ENCODE results near the gene SLC1A2.

SLC1A2 gene

DNA sequence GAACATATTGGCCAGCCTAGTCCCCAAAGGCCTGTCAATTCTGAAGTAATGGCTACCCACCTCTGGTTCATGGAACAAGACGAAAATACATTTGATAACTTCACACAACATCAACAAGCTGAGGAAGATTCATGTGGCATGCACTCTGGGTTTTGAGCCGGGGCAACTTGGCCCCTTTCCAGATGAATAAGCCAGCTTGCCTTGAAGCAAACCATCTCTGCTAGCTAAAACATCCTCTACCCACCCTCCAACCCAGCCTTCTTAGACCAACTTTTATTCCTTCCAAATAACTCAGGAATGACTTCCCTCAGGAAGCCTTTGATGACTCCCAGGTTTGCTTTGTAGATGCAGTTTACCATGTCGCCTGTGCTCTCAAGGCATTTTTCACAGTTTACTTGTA is 94.4 kb downstream of the SLC1A2 start:
- DNase-seq (ENCODE audit: low spot score) = no peak

DNA sequence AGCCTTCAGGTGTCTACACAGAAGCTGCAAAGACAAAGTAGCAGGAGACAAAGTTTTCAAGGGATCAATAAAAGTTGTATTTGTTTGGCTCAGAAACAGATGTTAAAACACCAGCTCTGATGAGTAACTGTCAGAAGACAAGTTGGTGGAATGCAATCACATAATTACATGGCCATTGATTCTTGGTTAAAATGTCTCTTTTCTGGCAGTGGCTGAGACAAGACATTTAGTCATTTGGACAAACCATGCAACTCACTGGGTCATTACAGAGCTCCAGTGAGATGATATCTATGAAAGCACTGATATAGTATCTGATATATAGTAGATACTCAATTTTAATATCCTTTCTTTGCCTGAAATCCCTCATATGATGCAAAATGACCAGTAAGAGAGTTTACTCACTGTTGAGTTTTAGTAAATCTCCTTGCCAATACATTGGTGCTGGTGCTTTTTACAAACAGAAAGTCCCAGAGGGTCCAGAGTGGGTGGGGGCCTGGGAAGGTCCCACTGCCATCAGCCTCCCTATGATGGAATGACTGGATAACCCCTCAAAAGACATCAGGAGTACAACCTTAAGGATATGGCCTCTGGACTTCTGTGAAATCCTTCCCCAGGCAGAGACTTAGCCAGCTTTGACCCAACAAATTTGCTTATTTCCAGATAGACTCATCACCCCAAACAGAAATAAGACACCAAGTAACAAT is 95.0 kb downstream of the SLC1A2 start:
- no peak for DNase-seq (ENCODE audit: low spot score)

DNA sequence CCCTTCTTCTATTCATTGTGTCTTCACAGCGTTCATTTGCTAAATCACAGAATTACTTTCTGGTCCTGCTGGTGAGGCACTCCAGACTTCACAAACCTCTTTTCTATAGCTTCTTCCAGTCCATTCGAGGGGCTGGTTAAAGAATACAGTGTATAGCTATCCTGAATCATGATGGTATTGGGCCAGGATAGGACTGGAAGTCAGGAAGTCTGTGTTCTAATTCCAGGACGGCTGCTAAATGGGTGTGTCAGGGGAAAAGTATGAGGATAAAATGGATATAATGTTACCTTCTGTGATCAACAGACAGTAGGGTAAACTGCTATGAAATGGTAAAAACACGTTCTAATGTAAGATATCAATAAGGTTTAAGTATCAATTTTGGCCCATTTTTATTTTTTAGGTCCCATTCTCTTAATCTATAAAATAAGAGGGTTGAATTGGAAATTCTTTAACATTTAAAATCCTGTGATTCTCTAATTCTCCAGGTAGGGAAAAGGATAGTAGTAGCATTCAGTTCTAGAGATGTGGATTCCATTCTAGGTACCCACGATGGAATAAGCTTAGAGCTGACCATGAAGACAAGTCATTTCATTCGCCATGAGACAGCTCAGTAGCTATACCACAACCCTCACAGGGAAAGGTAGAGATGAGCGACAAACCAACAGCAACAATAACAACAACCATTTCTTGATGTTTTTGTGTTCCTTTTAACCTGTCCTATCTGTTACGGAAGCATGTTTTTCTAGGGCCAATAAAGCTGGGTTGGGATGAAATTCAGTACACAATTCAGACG is 96.1 kb downstream of the SLC1A2 start:
- no peak for DNase-seq (ENCODE audit: low spot score)

DNA sequence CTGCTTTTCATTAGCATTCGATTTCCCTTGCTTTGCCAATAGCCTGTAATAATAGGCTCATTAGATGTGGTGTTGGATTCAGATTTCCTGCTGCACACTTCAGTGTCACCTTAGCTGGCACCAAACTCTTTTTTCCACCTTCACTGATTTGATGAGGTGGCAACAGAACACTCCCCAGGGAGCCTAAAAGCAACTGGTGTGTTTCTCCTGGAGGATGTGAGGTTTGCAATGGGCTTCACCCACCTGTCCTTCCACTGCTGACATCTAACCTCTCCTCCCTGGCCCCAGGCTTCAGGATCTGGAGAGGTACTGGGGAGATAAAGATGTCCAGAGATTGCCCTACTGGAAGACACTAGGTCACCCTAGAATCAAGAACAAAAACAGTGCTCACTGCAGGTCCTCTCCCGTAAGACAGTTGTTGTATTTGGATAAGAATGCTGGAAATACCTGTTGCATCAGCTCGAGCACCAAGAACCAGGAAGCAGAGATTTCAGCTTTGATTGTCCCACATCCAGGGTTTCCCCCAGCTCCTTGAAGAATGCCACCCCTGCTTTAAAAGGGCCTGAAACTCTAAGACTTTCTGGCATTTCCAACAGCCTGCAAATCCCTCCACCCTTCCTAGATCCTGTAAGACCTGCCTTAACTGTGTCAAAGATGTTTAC is 96.9 kb downstream of the SLC1A2 start:
- DNase-seq (ENCODE audit: low spot score) = no peak

DNA sequence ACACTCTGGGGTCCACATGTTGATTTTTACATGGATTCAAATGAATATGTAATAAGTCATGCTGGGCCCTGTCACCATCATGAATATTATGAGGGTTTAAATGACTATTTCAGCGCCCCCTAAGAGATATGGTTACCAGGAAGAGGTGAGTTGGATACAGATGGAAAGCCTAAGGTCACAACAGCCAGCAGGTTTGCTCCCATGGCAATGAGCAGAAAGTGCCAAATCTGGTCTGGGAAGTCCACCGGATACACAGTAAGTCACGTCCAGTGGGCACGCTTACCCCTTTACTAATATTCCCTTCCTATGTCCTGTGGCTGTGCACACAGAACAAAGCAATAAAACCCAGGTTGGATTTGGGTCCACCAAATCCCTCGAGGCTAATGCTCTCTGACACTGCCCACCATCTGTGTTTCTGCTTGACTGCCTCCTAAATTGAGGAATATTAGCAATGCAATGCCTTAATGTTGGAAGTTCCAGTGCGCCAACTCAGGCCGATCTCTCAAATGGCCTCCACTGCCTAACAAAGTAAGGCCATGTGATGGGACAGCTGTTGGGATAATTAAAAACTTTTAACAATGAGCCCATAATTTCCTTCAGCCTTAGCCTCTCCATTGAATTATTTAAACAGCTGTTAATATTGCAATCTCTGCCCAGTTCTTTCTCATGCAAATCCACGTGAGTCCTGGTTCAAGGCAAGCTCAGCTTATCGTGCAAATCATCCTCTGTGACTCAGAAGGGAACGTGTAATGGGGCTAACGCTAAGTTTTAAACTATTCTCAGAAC is 97.6 kb downstream of the SLC1A2 start:
- no peak for DNase-seq (ENCODE audit: low spot score)

DNA sequence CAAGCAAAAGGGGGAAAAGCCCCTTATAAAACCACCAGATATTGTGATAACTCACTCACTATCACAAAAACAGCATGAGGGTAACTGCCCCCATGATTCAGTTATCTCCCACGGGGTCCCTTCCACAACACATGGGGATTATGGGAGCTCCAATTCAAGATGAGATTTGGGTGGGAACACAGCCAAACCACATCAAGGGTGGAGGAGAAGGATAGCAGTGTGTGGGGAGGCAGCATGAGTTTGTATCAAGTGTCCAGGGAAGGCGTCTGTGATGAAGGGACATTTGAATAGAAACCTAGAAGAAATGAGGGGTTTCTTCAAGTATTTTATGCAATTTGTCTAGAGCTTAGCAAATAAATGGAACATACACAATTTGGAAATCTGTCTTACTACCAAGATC is 98.2 kb downstream of the SLC1A2 start:
- DNase-seq (ENCODE audit: low spot score) = no peak

DNA sequence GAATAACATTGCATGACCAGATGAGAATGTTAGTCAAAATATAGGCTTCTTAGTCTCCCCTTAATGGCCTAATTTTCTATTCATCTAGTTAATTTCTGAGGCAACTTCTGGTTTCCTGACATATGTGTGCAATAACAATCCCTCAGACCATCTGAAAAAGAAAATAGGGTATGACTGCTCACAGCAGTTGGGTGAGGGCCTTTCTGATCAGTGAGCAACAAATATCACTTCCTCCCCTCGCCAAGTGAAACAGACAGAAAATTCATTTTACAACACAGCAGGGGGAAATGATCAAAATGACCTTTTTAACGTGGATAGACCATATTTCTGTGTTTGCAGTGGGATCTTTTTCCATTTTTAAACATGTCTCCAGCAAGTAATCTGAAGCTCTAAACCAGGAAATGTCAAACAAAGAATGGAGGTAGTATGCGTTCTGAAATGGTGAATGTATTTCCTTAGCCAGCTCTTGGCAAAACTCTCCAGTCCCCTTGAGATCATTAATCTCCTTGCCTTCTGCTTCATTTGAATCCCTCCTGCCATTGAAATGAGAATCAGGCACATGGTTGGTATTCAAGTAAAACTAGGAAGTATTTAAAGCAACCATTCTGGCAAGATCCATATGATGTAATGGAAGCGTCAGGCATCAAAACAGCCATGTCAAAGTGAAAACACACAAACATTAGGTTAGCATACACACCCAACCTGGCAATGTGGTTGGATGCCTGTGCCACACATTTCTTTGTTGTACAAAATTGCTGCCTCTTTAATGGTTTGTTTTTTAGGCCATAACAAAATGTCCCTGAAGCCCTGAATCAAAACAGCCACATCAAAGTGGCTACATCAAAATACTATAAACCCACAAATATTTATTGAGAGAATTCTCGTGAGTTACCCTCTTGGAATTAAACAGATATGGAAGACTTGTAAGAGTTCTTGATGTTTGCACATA is 100.1 kb downstream of the SLC1A2 start:
- no peak for DNase-seq (ENCODE audit: low spot score)

DNA sequence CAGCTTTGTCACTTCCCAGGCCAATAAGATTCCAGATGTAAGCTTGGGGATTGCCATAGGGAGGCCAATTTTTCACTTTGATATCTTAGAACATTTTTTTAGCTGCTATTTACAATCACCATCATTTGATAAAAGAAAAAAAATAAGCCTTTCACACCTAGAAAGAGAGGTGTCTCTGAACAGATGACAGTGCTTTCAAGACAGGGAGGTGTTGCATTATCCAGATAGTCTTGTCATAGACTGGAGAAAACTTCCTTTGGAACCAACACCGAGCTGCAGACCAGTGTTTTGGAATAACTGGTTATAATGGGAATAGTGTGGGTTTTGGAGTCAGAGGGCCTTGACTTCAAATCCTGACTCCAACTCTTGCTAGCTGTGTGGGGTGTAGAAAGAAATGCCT is 101.0 kb downstream of the SLC1A2 start:
- no peak for DNase-seq (ENCODE audit: low spot score)

DNA sequence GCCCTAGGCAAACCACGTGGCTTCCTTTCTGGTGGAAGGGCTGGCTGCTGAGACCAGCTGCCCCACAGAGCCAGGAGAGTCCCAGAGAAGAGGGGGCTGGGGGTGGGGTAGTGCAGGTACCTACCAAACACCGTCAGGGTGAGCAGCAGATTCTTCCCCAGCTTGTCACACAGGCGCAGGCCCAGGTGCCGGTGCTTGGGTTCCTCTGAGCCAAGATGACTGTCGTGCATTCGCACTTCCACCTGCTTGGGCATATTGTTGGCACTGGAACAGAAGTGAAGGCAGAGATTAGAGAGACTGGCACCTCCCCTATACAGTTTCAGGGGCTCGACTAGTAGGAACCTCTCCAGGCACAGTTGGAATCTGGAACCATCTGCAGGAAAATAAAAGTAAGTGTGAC is 102.1 kb downstream of the SLC1A2 start:
- DNase-seq (ENCODE audit: low spot score) = no peak

DNA sequence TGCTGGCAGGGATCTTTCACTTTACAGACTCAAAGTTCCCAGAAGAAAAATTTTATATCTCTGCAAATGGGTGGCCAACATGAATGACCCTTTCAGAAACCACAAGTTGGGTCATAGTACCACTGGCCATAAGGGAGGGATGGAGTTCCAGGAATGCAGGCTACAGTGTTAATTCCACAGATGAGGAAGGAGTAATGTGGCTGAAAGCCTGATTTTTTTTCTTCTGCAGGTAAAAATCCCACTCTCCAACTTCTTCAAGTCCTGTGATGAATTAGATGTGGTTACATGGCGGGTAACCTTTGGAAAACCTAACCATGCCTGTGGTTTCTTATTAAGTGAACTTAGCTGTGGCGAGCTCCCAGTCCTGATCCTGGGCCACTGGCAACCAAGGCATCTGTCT is 103.2 kb downstream of the SLC1A2 start:
- no peak for DNase-seq (ENCODE audit: low spot score)

DNA sequence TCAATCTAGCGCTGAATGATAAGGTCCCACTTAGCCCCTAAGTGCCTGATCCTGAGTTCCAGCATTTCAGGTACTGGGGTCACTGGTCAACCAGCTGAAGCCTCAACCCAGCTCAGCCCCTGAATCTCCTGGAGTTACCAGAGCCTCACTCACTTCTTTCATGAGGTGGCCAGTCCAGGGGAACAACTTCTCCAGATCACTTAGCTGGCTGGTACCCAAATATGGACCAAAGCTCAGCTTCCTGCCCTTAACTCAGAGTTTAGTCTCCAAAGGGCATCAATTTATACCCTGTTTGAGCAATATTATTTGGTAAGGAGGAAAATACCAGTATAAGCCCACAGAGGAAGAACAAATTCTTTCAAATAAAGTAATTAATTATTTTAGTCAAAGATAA is 105.6 kb downstream of the SLC1A2 start:
- DNase-seq (ENCODE audit: low spot score) = no peak

DNA sequence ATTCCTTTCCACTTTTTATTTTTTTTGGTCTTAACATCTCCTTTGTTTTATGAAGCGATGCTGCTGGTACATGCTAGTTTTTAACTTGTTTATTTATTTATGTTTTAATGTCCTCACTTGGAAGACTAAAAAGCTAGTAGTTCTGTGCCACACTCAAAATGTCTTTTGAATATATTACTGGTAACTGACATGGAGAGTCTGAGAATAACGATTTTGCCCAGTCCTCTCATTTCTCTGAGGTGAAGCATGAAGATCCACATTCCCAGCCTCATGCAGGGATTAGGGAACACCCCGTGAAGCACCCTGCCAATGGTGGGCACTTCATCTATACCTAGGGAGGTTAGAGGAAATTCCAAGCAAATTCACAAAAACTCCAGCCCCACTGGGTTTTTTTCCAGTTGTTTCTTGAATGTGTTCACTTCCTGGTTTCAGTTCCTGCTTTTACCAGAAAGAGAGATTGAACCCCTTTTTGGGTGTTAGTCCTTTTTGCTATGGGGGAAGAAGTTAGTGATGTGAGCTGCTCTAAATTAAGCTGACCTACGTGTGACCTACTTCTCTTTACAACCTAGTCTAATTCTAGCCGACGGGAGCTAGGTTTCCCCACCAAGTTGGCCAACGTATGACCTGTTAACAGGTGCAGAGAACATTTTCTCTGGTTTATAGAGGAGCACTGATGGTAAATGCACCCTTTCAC is 106.1 kb downstream of the SLC1A2 start:
- peak; percentile 55 for DNase-seq (ENCODE audit: low spot score)

DNA sequence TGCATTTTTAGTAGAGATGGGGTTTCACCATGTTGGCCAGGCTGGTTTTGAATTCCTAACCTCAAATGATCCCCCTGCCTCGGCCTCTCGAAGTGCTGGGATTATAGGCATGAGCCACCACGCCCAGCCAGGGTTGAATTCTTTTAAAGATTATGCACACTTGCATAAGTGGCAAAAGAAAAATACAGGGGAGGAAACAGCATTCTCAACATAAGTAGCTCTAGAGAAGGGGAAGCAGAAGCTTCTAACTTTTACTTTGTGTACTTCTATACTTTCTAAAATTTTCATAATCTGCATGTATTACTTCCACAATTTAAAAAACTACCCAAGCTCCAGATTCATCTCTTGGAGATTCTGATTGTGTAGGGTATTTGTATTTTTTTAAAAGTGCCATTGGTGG is 108.0 kb downstream of the SLC1A2 start:
- DNase-seq (ENCODE audit: low spot score) = no peak

DNA sequence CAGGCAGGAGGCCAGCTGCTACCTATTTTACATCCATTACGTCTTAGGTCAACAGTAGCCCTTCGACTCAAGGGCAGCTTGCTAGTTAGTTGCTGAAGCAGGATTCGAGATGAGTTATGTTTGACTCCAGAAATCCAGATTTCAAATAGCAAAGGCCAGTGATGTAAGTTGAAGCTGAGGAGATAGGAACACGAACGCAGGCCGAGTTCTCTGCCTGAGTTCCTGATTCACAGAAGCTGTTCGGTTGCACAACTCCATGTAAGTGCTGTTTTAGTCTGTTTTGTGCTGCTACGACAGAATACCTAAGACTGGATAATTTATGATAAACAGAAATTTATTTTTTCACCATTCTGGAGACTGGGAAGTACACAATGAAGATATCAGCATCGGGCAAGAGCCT is 111.2 kb downstream of the SLC1A2 start:
- DNase-seq (ENCODE audit: low spot score) = no peak

DNA sequence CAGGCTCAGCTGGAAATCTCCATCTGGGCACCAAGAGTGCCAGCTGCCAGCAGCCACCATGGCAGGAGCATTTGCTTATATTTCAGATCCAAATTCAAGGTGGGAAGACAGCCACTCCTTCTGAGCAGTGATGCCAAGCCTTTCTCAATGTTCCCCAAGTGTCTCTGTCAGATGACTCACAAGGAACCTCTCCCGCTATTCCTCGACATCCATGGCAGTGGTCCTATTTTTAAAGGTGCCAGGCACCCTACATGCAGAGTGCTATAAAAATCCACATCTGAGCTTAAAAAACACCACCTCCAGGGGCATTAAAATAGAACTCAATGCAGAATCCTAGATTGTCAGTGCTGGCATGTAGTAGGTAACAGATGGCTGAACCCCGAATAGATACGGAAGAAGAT is 112.1 kb downstream of the SLC1A2 start:
- no peak for DNase-seq (ENCODE audit: low spot score)

DNA sequence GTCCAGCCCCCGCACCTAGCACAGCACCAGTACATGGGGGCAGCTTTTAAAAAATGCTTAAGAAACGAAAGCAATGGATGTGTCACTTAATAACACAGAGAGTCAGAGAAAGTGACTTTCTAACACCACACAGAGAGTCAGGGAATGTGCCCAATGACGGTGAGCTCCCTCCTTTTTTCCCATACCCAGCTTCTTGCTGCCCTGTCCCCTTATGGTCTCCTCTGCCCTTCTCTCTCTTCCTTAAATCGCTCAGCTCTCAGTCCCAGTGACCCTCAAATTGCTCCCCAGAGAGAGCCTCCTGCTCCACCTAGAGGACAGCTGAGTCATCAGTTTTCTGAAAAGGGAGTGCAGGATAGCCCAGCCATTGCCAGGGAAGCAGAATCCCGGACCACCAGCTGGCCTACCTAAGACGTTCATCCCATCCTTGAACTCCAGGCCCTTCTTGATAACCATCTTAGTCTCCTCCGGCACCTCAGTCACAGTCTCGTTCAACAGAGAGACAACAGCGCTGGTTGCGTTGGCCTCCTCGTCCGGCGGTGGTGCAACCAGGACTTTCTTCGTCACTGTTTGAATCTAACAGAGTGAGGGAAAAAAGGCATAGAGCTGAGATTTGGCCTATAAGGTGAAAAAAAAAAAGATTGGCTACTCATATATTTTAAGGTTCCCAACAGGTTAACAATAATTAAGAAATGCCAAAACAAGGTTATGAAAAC is 113.5 kb downstream of the SLC1A2 start:
- DNase-seq (ENCODE audit: low spot score) = no peak

DNA sequence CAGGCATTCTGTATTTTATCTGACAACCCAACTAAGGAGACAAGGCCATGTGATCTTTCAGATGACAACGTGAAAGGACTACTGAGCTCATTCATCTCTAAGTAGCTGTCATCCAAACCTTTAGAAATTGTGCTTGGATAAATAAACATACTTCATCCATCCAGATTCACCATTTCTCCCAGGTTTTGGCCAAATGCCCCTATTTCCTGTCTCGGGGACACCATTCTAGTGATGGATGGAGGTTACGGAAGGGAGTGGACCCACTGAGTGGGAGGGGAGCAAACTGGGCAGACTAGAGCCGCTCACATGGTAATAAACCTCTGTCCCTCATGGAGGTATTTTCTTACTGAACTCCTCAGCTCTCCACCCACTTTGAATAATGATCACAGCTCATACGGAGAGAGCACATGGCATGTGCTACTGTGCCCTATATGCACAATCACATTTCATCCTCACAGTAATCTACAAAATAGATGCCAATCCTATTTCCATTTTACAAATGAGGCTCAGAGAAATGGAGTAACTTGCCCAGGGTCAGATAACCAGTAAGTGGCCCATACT is 114.4 kb downstream of the SLC1A2 start:
- no peak for DNase-seq (ENCODE audit: low spot score)

DNA sequence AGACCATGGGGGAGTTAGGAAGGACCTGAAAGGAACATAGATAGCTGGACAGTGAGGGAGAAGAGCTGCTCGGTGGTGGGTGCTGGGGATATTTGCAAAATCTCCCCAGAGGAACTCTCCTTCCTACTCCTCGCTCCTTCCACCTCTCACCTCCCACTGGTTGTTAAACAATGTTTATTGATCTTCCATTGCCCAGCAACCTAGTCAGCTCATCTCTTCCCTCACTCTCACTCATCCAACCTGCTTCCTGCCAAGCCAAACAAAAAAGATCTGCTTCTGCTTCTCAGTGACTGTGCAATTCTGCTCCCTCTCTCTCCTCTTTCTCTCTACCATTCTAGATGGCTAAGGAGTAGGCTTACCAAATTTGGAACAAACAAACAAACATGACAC is 115.0 kb downstream of the SLC1A2 start:
- DNase-seq (ENCODE audit: low spot score) = no peak

DNA sequence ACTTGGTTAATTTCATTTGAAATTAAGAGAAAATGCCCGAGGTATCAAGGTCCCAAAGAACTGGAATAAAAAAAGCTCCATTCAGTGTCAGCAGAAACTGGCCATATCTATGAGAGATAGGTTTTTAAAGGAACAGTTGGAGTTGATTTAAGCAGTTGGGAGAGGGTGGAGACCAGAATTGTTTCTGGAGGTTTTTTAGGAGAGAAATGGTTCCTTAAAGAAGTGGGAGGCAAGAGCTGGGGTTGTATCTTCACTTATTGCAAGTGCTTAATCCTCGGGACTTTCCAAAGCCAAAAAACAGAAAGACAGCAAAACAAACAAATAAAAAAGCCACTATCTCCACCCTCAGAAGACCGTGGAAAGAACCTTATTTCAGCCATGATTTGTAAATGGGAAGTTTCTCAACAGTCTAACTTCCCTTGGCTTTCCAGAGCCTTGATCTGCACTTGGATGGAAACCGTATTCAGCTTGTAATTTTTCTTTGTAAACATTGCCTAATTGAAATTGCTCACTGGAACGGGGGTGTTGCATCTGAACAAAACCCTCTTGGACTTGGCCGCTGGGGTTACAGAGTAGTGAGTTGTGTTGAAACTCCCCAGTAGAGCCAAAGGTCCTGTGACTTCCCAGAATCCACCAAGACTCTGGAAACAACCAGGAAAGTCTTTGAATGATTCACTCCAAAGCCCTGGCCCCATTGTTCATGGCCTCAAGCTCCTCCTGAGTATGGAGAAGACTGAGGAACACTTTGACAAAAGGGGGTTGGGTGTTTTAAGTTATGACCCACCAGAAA is 115.6 kb downstream of the SLC1A2 start:
- DNase-seq (ENCODE audit: low spot score) = peak; percentile 68
